Sigmoid colon (tissue), 7 donors: Measurements from ENCODE around the gene GYS2. TPM values are rescaled to one million over a fixed set of nuclear protein-coding genes. Genes with fewer than 3 reads are reported as not detected.

Source experiments
- DNase-seq: peaks from one replicate; pipeline ENCODE4 v3.0.0-alpha.2; 2019
- H3K27ac ChIP-seq, 4 donors: fragments of 200-600 bp; sonication (generic); one replicate each; pipeline ENCODE4 v1.5.1; 2016 to 2019; ENCODE audit warnings: mild to moderate bottlenecking in 1 of 4
- H3K27me3 ChIP-seq, 3 donors: fragments of 200-600 bp; sonication (generic); one replicate each; pipeline ENCODE4 v1.5.1; 2019; ENCODE audit warnings: mild to moderate bottlenecking in 1 of 3
- H3K36me3 ChIP-seq, 4 donors: fragments of 200-600 bp; sonication (generic); one replicate each; pipeline ENCODE4 v1.5.1; 2016 to 2019
- H3K4me1 ChIP-seq, 4 donors: fragments of 200-600 bp; sonication (generic); one replicate each; pipeline ENCODE4 v1.5.1; 2017 to 2019
- H3K4me3 ChIP-seq, 4 donors: fragments of 200-600 bp; sonication (generic); one replicate each; pipeline ENCODE4 v1.5.1; 2017 to 2019; ENCODE audit warnings: mild to moderate bottlenecking in 2 of 4, moderate library complexity in 1 of 4
- H3K9me3 ChIP-seq, 4 donors: fragments of 200-600 bp in 3 of 4; sonication (generic) in 3 of 4; one replicate each; pipeline versions ENCODE4 v1.5.1 to v1.6.1; 2013 to 2019
- CTCF ChIP-seq, 4 experiments: fragments of 450-650 bp in 3 of 4; fragments of 200-600 bp in 1 of 4; IDR thresholded peaks; one replicate each; pipeline ENCODE4 v1.5.1; 2016 to 2019; ENCODE audit warnings: antibody characterized with exemption in 4 of 4, mild to moderate bottlenecking in 3 of 4, moderate library complexity in 2 of 4
- EP300 ChIP-seq, 4 donors: sonication (generic); formaldehyde crosslinking; IDR thresholded peaks; one replicate each; pipeline ENCODE4 v1.6.1; 2017; ENCODE audit warnings: antibody characterized with exemption in 4 of 4
- POLR2A ChIP-seq, 2 donors: fragments of 450-650 bp; IDR thresholded peaks; one replicate each; pipeline ENCODE4 v1.6.1; 2016; ENCODE audit warnings: antibody characterized with exemption in 2 of 2, mild to moderate bottlenecking in 2 of 2, moderate library complexity in 2 of 2
- POLR2AphosphoS5 ChIP-seq, 4 donors: sonication (generic); formaldehyde crosslinking; IDR thresholded peaks; one replicate each; pipeline ENCODE4 v1.6.1; 2017; ENCODE audit warnings: antibody characterized with exemption in 4 of 4
- WGBS, 2 donors: extraction: QIAGEN DNeasy Blood & Tissue Kit; methylation state at CpG; one replicate each; pipeline ENCODE4 v1.1.7; 2013; 5-methylcytosine and 5-hydroxymethylcytosine counted together
- intact Hi-C: fragments of 100-400 bp; cut with DNase I; formaldehyde crosslinking; loops from one replicate; pipeline ENCODE4 v1.15.1; 2023
- polyA plus RNA-seq, 3 donors: library from polyadenylated mRNA; stranded (reverse); fragments of 200-250 nt; gene quantifications; one replicate each; pipeline ENCODE4 v1.2.3, GENCODE V29; 2013
- total RNA-seq, 4 donors: library from RNA; depleted of rRNA; stranded (reverse); fragments of >200 nt; gene quantifications; one replicate each; pipeline ENCODE4 v1.1.0, GENCODE V29; 2016
- donor health status: healthy with polysubstance abuse.
- donor health status: Bipolar disorder and iron deficiency.
- donor health status: healthy.

The GYS2 gene
- total and polyA plus RNA-seq, 7 donors = 0.27 TPM; not detected in 6

GRCh38 chr12:21573733-21574358, 30.8 kb downstream of the GYS2 start:
- H3K27me3 ChIP-seq = no peaks in the 10 kb centered on the region
- H3K4me1 ChIP-seq = no peaks in the 10 kb centered on the region
- H3K4me3 ChIP-seq = no peak overlapping the region
- DNase-seq = no peak
- H3K36me3 ChIP-seq = no peaks in the 10 kb centered on the region
- 87 to 88% methylated on average over 4 of the region's 4 CpGs for WGBS, 2 donors
- TF ChIP-seq POLR2AphosphoS5 (IDR thresholded peaks at IDR 0.05) = no peak
- no peak for TF ChIP-seq POLR2A (IDR thresholded peaks at IDR 0.05)
- no peak for TF ChIP-seq EP300 (IDR thresholded peaks at IDR 0.05)
- no peak for TF ChIP-seq CTCF (IDR thresholded peaks at IDR 0.05)
- no peaks in the 10 kb centered on the region for H3K9me3 ChIP-seq
- no peak overlapping the region for H3K27ac ChIP-seq
- intact Hi-C loops = no loop called here

DNA sequence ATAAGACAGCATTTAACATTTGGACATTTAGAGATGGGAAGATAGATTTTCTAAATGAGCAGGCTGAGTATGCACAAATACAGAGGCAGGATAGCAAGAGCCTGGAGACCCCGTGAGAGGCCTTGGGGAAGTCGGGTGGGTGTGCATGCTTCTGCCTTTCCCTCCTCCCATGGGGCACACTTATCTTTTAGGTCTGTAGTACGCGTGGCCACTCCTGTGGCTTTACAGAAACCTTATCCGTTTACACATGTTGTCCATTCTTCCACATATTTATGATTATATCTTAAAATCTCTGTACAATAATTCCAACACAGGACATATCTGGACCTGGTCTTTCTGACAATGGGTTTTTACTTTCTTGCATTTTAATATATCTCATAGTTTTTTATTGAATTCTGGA, 33.6 kb downstream of the GYS2 start:
- Histone ChIP-seq H3K36me3 (no peaks in the 10 kb centered on the region), H3K9me3 (no peaks in the 10 kb centered on the region), H3K27ac (no peak overlapping the region), H3K4me1 (no peaks in the 10 kb centered on the region), H3K4me3 (no peak overlapping the region), H3K27me3 (no peaks in the 10 kb centered on the region)
- whole genome bisulfite sequencing, 2 donors = 91 to 93% methylated on average over 5 of the region's 5 CpGs
- no peak for DNase-seq
- TF ChIP-seq CTCF (IDR thresholded peaks at IDR 0.05) = no peak
- no peak for TF ChIP-seq EP300 (IDR thresholded peaks at IDR 0.05)
- no peak for TF ChIP-seq POLR2A (IDR thresholded peaks at IDR 0.05)
- TF ChIP-seq POLR2AphosphoS5 (IDR thresholded peaks at IDR 0.05) = no peak
- intact Hi-C loops = no loop called here

- no peak overlapping the region for H3K27ac ChIP-seq
- no peaks in the 10 kb centered on the region for H3K27me3 ChIP-seq
- no peaks in the 10 kb centered on the region for H3K4me1 ChIP-seq
- H3K4me3 ChIP-seq = no peak overlapping the region
- intact Hi-C loops = no loop called here
- TF ChIP-seq POLR2AphosphoS5 (IDR thresholded peaks at IDR 0.05) = no peak
- no peak for TF ChIP-seq CTCF (IDR thresholded peaks at IDR 0.05)
- no peak for TF ChIP-seq POLR2A (IDR thresholded peaks at IDR 0.05)
- TF ChIP-seq EP300 (IDR thresholded peaks at IDR 0.05) = no peak
- DNase-seq = no peak
- no peaks in the 10 kb centered on the region for H3K9me3 ChIP-seq
- 87 to 94% methylated on average over 4 of the region's 4 CpGs for WGBS, 2 donors
- no peaks in the 10 kb centered on the region for H3K36me3 ChIP-seq
These were observed 36.5 kb downstream of the GYS2 start for GRCh38 chr12:21568115-21568514.

DNA sequence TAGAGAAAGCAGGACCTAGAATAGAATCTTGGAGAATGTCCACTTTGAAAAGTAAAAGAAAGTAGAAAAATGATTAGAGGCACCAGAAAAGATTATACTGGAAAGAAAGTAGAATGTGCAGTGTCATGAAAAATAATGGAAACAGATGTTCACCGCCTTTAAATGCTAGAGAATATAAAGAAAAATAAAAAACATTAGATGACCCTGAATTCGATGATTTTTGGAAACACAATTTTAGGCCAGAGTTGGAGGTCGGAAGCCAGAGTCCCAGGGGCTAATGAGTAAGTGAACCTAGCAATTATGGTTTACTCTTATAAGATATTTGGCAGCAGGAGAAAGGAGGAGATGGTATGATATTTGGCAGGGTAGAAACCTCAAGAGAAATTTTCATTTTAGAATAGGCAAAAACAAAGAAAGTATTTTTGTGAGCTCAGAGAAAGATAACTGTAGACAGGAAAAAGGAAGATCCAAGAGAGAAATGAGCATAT, 37.7 kb downstream of the GYS2 start:
- H3K4me1 ChIP-seq = no peaks in the 10 kb centered on the region
- no peak overlapping the region for H3K4me3 ChIP-seq
- no peaks in the 10 kb centered on the region for H3K36me3 ChIP-seq
- H3K9me3 ChIP-seq = no peaks in the 10 kb centered on the region
- intact Hi-C loops = no loop called here
- 91 to 97% methylated on average over 3 of the region's 3 CpGs for WGBS, 2 donors
- H3K27me3 ChIP-seq = no peaks in the 10 kb centered on the region
- DNase-seq = no peak
- no peak for TF ChIP-seq CTCF (IDR thresholded peaks at IDR 0.05)
- TF ChIP-seq EP300 (IDR thresholded peaks at IDR 0.05) = no peak
- no peak for TF ChIP-seq POLR2A (IDR thresholded peaks at IDR 0.05)
- no peak for TF ChIP-seq POLR2AphosphoS5 (IDR thresholded peaks at IDR 0.05)
- H3K27ac ChIP-seq = no peak overlapping the region
